ENCODE results near the gene IFI27L2.

Gene IFI27L2

DNA sequence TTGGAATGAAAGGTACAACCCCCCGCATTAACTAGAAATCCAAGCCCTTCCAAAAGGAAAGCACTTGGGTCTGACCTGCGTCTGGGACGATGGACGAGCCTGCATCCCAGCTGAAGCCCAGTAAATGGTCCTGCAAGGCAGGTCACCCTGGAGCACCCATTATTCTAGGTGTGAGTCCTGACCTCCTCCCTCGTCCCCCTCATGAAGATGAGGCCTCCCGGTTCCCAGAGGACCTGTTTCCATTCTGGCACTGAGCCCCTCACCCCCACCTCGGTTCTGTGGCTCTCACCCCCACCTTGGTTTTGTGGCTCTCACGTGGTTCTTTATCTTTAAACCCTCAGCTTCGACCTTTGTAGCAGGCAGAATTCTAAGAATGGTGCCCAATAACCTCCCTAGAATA lies 11.5 kb downstream of the IFI27L2 start:
- no peak for TF ChIP-seq GABPA (IDR thresholded peaks at IDR 0.05; ENCODE audit: low read depth)
- DNase-seq (ENCODE audit: low read depth in 1 of 2, low spot score in 1 of 2) = no peak
- Histone ChIP-seq H3K27me3 (ENCODE audit: insufficient read depth, poor library complexity, severe bottlenecking) (no peaks in the 10 kb centered on the region), H3K27ac (replicated peaks) (no peak overlapping the region), H3K4me3 (replicated peaks; ENCODE audit: insufficient read depth, low read length) (no peak overlapping the region)

DNA sequence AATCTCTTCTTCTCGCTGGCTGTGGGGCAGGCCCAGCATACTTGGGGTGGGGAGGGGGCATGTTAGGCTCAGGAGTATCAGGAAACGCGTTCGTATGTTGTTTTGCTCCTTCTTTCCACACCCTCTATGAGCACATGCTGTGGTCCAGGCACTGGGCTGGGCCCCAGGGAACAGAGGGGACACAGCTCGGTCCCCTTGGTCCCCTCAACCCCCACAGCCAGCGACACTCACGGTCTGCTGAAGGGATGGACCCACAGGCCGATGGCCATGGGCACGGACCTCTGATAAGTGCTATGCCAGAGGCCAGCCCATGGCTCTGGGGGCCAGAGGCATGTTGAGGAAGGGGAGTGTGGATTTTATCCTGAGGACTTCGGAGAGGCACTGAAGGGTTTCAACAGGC lies 12.7 kb downstream of the IFI27L2 start:
- H3K27me3 ChIP-seq (ENCODE audit: insufficient read depth, poor library complexity, severe bottlenecking) = no peaks in the 10 kb centered on the region
- TF ChIP-seq SPI1 (IDR thresholded peaks at IDR 0.05; ENCODE audit: borderline replicate concordance, low read depth) (no peak), POLR2AphosphoS5 (IDR thresholded peaks at IDR 0.05; ENCODE audit: low read depth) (no peak)
- TF ChIP-seq, protein P1, sequence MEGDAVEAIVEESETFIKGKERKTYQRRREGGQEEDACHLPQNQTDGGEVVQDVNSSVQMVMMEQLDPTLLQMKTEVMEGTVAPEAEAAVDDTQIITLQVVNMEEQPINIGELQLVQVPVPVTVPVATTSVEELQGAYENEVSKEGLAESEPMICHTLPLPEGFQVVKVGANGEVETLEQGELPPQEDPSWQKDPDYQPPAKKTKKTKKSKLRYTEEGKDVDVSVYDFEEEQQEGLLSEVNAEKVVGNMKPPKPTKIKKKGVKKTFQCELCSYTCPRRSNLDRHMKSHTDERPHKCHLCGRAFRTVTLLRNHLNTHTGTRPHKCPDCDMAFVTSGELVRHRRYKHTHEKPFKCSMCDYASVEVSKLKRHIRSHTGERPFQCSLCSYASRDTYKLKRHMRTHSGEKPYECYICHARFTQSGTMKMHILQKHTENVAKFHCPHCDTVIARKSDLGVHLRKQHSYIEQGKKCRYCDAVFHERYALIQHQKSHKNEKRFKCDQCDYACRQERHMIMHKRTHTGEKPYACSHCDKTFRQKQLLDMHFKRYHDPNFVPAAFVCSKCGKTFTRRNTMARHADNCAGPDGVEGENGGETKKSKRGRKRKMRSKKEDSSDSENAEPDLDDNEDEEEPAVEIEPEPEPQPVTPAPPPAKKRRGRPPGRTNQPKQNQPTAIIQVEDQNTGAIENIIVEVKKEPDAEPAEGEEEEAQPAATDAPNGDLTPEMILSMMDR (IDR thresholded peaks at IDR 0.05; ENCODE audit: insufficient read depth, low read length) = no peak
- TF ChIP-seq, protein P2, sequence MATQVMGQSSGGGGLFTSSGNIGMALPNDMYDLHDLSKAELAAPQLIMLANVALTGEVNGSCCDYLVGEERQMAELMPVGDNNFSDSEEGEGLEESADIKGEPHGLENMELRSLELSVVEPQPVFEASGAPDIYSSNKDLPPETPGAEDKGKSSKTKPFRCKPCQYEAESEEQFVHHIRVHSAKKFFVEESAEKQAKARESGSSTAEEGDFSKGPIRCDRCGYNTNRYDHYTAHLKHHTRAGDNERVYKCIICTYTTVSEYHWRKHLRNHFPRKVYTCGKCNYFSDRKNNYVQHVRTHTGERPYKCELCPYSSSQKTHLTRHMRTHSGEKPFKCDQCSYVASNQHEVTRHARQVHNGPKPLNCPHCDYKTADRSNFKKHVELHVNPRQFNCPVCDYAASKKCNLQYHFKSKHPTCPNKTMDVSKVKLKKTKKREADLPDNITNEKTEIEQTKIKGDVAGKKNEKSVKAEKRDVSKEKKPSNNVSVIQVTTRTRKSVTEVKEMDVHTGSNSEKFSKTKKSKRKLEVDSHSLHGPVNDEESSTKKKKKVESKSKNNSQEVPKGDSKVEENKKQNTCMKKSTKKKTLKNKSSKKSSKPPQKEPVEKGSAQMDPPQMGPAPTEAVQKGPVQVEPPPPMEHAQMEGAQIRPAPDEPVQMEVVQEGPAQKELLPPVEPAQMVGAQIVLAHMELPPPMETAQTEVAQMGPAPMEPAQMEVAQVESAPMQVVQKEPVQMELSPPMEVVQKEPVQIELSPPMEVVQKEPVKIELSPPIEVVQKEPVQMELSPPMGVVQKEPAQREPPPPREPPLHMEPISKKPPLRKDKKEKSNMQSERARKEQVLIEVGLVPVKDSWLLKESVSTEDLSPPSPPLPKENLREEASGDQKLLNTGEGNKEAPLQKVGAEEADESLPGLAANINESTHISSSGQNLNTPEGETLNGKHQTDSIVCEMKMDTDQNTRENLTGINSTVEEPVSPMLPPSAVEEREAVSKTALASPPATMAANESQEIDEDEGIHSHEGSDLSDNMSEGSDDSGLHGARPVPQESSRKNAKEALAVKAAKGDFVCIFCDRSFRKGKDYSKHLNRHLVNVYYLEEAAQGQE (IDR thresholded peaks at IDR 0.05; ENCODE audit: insufficient replicate concordance, low read depth) = no peak
- H3K4me3 ChIP-seq (replicated peaks; ENCODE audit: insufficient read depth, low read length) = no peak overlapping the region
- DNase-seq (ENCODE audit: low read depth in 1 of 2, low spot score in 1 of 2) = no peak
- H3K27ac ChIP-seq (replicated peaks) = no peak overlapping the region

DNA sequence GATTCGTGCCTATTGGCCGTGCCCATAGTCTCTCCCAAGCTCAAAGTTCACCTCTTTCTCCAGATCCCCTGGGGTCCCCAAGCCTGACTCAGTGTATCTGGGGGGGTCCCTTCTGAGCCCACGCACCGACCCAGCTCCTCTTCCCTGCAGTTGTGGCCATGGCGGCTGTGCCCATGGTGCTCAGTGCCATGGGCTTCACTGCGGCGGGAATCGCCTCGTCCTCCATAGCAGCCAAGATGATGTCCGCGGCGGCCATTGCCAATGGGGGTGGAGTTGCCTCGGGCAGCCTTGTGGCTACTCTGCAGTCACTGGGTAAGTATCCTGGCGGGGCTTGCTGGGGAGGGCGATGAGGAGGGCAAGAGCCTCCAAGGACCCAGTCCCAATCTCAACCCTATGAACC lies 13.8 kb downstream of the IFI27L2 start:
- H3K27me3 ChIP-seq (ENCODE audit: insufficient read depth, poor library complexity, severe bottlenecking) = no peaks in the 10 kb centered on the region
- no peak for DNase-seq (ENCODE audit: low read depth in 1 of 2, low spot score in 1 of 2)
- H3K27ac ChIP-seq (replicated peaks) = no peak overlapping the region
- TF ChIP-seq, protein P1 (IDR thresholded peaks at IDR 0.05; ENCODE audit: insufficient read depth, low read length) = no peak
- no peak for TF ChIP-seq SPI1 (IDR thresholded peaks at IDR 0.05; ENCODE audit: borderline replicate concordance, low read depth)
- no peak overlapping the region for H3K4me3 ChIP-seq (replicated peaks; ENCODE audit: insufficient read depth, low read length)

DNA sequence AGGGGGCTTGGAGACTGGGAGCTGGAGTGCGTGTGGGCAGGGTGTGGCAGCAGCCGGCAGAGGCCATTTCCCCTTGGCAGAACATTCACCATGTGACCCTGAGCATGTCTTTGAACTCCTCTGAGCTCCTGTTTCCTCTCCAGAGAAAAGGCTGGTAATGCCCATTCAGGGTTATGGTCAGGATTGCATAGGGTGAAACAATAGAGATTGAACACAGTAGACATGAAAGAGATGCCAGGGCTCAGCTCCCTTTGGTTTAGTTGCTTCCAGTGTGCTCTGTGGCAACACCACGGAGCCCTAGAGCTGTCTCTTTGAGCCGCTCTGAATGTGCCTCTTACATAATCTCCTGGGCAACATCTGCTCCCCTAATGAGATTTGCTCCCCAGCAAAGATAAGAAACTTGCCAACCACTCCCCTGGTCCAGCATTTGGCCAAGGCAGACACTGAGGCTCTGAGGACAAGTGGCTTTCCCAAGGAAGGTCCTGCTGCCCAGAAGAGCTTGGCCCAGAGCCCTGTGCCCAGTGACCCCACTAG lies 14.3 kb downstream of the IFI27L2 start:
- TF ChIP-seq, protein P1 (IDR thresholded peaks at IDR 0.05; ENCODE audit: insufficient read depth, low read length) = no peak
- TF ChIP-seq GABPA (IDR thresholded peaks at IDR 0.05; ENCODE audit: low read depth) (no peak), POLR2AphosphoS5 (IDR thresholded peaks at IDR 0.05; ENCODE audit: low read depth) (no peak), SPI1 (IDR thresholded peaks at IDR 0.05; ENCODE audit: borderline replicate concordance, low read depth) (no peak)
- TF ChIP-seq, protein P2 (IDR thresholded peaks at IDR 0.05; ENCODE audit: insufficient replicate concordance, low read depth) = no peak
- Histone ChIP-seq H3K4me3 (replicated peaks; ENCODE audit: insufficient read depth, low read length) (no peak overlapping the region), H3K27me3 (ENCODE audit: insufficient read depth, poor library complexity, severe bottlenecking) (no peaks in the 10 kb centered on the region), H3K27ac (replicated peaks) (no peak overlapping the region)
- no peak for DNase-seq (ENCODE audit: low read depth in 1 of 2, low spot score in 1 of 2)

All from HL-60 (cell line).